Activated CD8-positive, alpha-beta memory T cell treated with anti-CD3 and anti-CD28 coated beads for 48 hours (primary cell): ENCODE results near the gene COL19A1.

Experiments used
- DNase-seq, 3 experiments: peaks; one replicate each; pipeline ENCODE4 v3.0.0-alpha.2; 2020; ENCODE audit warnings: low read depth in 2 of 3, low spot score in 2 of 3

COL19A1 gene

DNA sequence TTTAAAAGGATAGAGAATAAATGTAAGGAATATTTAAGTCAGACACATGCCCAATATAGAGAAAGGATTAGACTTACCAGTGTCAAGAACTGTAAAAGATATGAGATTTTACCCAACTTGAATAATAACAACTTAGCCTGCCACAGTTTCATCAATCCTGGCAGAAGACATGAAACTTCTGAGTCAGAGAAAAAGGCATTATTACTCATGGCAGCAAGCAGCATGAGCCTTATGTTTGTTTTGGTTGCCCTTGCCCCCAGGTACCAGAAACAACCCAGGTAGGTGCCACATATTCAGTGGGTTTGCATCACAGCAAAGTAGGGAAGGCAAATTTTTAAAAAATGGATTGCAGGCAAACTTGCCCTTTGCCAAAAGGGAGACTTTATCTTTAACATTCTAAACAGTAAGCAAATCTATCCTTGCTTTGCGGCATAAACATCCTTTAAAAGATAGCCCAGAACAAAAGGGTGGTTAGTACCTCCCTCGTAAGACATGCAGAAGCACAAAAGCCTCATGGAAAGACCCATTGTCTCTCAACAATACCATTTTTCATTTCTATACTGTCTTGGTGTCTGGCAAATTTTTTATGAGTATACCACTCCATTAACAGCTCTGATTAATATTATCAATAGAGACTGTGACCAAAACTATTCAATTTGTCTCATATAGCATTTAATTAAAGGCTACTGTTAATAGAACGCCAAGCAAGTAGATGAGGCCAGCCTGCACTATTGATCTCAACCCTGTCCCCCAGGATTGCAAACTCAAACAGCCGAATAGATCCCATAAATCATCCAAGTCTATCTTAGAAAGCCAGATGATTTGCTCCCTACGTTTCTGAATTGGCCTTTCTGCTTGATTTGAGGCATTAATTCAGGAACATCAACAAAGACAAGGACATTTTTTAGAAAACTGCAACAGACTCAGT lies 185.1 kb downstream of the COL19A1 start:
- no peak for DNase-seq

DNA sequence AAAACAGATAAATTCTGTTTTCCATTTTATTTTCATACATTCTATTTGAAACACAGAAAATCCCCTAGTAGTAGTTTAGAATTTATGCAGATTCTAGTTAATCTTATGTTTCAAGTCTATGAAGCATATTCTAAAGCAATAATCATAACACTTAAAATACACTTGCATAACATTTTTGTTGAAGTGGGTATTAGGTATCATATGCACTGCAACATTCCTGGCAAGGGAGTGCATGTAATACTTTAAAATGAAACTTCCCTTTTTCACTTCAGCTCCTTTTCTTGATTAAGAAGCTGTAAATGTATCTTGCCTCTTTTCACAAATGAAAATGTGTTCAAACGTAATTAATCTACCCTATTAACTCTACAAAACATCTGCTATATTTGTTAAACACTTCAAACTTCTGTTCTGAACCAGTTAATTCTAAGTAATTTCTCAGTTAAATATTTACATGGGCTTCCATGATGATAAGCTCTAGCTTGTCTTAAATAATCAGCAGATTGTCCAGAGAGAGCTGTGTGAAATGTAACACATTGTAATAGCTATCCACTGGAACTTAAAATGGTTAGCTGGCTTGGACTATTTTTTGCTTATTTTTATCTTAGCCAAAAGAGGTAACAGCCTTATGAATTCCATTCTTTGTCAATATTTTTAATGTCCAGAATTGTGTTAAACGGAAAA lies 192.8 kb downstream of the COL19A1 start:
- DNase-seq, result no peak

GRCh38 chr6:70060680-70061079 lies 194.3 kb downstream of the COL19A1 start:
- DNase-seq, result no peak

- no peak for DNase-seq
These were observed 195.2 kb downstream of the COL19A1 start for GRCh38 chr6:70061546-70061945.

- no peak for DNase-seq
These were observed 195.7 kb downstream of the COL19A1 start for GRCh38 chr6:70062010-70062409.

GRCh38 chr6:70072540-70073179 lies 206.3 kb downstream of the COL19A1 start:
- no peak for DNase-seq

GRCh38 chr6:70073637-70074036 lies 207.3 kb downstream of the COL19A1 start:
- no peak for DNase-seq

GRCh38 chr6:70079241-70079640 lies 212.9 kb downstream of the COL19A1 start:
- no peak for DNase-seq

GRCh38 chr6:70080443-70081070 lies 214.2 kb downstream of the COL19A1 start:
- no peak for DNase-seq

GRCh38 chr6:70082830-70083229 lies 216.5 kb downstream of the COL19A1 start:
- no peak for DNase-seq

DNA sequence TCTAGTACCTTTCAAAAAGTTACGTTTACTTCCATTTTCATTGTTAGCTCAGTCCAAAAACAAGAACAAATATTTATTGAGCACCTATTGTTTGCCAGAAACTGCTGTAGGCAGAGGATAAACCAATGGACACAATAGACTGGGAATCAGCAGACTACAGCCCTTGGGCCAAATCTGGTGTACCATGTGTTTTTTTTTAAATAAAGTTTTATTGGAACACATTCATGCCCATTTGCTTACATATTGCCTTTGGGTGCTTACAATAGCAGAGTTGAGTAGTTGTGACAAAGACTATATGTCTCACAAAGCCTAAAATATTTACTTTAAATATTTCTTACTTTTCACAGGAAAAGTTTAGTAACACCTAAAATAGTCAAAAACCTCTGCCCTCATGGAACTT lies 220.4 kb downstream of the COL19A1 start:
- no peak for DNase-seq

DNA sequence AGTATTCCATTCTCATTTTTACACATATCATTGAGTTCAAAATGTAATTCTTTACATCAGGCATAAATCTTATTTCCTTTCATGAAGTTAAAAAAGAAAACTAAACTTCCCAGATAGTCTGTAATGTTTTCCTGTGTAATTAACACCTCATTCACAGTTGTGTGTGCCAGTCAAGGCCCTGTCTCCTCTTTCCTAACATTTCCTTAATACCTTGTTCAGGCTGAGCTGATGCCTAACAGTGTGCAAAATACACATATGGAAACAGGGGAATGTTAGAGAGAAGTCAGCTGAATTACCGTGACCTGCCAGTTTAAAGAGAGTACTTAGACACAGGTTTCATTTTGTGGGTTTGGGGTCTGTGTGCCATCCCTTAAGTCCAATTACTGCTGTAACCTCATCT lies 227.8 kb downstream of the COL19A1 start:
- DNase-seq, result no peak

DNA sequence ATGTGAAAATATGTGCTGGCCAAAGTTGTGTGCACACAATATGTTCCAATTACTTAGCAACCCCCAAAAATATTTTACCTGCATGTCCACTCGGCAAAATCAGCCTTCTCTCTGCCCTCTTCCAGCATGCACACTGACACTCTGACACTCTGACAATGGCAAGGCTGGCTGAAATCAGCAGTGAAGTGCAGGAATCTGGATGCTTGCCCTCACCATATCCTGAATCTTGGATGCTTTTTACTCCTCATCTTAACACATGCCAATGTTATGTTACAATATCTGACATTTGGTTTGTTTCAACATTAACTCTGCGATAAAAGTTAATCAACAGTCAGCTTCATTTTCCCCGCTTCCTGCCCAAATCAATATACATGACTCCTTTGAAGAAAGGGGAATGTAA lies 233.4 kb downstream of the COL19A1 start:
- DNase-seq, result no peak

DNA sequence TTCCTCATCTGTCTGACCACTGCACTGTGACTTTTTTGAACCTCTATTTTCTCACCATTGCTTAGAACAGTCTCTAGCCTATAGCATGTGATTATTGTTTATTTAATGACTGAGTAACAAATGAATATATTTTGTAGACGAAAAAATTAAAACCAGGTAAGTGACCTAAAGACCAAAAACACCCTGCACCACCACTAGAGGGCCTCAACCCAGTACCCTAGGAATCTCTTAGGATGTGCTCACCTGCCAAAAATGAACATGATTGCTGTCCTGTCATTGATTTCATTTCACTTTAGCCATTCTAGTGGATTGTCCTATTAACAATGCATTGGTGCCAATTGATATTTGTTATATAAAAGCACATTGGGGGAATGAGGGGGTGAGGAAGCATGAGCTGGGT lies 237.4 kb downstream of the COL19A1 start:
- no peak for DNase-seq

- no peak for DNase-seq
These were observed 241.7 kb downstream of the COL19A1 start for GRCh38 chr6:70107852-70108629.

DNA sequence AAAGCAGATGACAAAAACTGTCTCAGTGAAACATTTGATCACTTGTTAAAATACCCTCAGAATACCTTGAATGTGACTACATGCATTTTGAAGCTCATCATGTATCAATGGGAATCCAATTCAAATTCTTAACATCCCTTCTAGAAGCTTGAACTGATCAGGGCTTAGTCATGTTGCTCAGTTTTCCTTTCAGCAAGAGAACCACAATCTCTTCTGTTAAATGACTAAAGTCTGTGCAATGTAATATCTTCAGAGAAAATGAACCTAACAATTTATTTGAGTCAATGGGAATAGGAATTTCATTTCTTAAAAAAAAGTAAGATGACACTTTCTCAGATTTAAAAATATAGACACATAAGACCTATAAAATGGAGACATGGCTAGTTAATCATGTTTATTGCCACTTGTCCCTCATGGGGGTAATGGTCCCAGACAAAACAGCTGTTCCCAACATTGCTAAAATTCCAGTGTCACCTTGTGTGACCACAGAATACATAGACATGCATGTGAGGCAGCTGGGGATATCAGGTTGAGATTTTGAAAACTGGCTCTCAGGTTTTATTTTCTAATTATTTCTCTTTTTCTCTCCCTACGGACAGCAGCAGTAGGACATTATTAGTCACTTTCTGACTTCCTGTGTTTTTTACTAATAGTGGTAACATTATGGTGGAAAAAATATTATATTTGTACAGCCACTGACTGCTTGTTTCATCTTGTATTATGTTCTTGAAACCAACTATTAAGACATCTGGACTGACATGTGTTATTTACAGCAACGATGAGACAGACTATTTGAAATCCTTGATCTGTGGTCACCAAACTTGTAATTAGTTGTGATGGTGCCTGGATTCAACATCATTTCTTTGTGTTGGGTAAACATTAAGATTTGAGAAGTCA lies 244.0 kb downstream of the COL19A1 start:
- DNase-seq, result no peak

GRCh38 chr6:70111737-70112136 lies 245.4 kb downstream of the COL19A1 start:
- no peak for DNase-seq

GRCh38 chr6:70112716-70113115 lies 246.4 kb downstream of the COL19A1 start:
- DNase-seq, result no peak

DNA sequence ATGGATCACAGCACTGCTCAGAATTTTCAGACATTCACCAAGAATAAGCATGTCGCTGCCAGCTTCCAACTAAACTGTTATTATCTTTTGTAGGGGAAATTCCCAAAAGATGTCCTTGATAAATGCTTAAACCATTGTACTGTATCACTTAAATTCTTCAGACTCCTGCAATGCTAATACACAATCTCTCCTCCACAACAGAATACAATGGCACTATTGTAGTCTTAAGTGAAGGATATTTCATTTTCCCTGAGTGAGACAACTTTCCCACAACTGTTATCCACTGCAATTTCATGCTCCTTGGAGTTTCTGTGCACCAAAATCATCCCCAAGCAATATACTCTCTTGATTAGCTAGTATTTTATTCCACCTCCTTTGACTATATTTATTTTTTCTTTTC lies 246.8 kb downstream of the COL19A1 start:
- no peak for DNase-seq

GRCh38 chr6:70118670-70119069 lies 252.3 kb downstream of the COL19A1 start:
- DNase-seq, result no peak
